Loucy (cell line): ENCODE measurements around the gene LGR4.

Experiments used
- EZH2phosphoT487 ChIP-seq: fragments of 200-600 bp; IDR thresholded peaks from 2 replicates; pipeline ENCODE4 v1.6.1; 2018; ENCODE audit warnings: antibody characterized with exemption, mild to moderate bottlenecking, moderate library complexity, borderline replicate concordance
- TF ChIP-seq, protein P1 (sequence below): fragments of 200-600 bp; sonication (generic); conservative IDR thresholded peaks from 2 replicates; pipeline ENCODE4 v1.5.1; 2014; ENCODE audit warnings: mild to moderate bottlenecking, antibody characterized with exemption, low read length

DNA sequence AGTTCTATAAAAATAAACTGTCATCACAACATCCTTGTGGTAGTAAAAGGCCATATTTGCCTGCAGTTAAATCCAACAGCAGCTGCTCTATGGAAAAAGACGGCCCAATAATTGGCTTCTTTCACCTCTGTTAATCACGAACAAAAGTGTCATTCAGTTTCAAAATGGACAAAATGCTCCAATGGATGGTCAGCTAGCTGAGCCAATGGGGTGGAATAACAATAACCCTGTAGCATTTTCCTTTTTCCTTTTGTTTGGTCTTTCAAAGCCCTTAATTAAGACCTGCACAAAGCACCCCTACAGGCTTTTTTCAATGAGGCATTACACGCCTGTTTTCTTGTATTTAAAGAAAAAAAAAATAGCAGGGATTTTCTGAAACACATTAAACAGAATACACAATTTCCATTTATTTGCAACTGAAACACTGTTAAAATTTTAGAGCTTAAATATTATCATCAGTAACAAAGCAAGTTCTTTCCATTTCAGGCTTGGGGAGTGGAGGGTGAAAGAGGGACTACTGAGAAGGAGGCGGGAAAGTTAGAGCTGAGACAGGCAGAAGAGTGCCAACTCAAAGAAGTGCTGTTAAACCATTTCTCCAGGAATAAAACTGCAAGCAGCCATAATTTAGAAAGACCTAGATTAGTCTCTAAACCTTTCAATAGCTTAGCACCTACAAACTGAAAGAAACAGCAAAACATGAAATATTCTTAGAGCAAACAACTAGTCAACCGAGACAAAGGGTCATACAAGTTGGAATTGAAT, 28.7 kb downstream of the LGR4 start:
- TF ChIP-seq, protein P1, sequence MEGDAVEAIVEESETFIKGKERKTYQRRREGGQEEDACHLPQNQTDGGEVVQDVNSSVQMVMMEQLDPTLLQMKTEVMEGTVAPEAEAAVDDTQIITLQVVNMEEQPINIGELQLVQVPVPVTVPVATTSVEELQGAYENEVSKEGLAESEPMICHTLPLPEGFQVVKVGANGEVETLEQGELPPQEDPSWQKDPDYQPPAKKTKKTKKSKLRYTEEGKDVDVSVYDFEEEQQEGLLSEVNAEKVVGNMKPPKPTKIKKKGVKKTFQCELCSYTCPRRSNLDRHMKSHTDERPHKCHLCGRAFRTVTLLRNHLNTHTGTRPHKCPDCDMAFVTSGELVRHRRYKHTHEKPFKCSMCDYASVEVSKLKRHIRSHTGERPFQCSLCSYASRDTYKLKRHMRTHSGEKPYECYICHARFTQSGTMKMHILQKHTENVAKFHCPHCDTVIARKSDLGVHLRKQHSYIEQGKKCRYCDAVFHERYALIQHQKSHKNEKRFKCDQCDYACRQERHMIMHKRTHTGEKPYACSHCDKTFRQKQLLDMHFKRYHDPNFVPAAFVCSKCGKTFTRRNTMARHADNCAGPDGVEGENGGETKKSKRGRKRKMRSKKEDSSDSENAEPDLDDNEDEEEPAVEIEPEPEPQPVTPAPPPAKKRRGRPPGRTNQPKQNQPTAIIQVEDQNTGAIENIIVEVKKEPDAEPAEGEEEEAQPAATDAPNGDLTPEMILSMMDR: no peak
- no peak for TF ChIP-seq EZH2phosphoT487
